SJCRH30 (cell line): ENCODE results near the gene SETD4. TPM values are rescaled to one million over a fixed set of nuclear protein-coding genes. Genes with fewer than 3 reads are reported as not detected.
"Not testable (repeated sequence)": the region's sequence is repeated elsewhere in the genome, so short reads cannot be mapped to it uniquely, and the experiment has no call there.

ENCODE experiments used
- DNase-seq, 2 experiments: peaks; one replicate each; pipeline ENCODE4 v3.0.0-alpha.2; 2015 to 2020
- H3K27ac ChIP-seq: fragments of 250-450 bp; sonication (Bioruptor Pico); 2 replicates; pipeline ENCODE4 v1.5.1; 2020; ENCODE audit warnings: mild to moderate bottlenecking, moderate library complexity
- H3K27me3 ChIP-seq: fragments of 250-450 bp; sonication (Bioruptor Pico); 2 replicates; pipeline ENCODE4 v1.5.1; 2020; ENCODE audit warnings: mild to moderate bottlenecking, moderate library complexity
- H3K36me3 ChIP-seq: fragments of 250-450 bp; sonication (Bioruptor Pico); 2 replicates; pipeline ENCODE4 v1.5.1; 2020; ENCODE audit warnings: mild to moderate bottlenecking, moderate library complexity
- H3K4me1 ChIP-seq: fragments of 250-450 bp; sonication (Bioruptor Pico); 2 replicates; pipeline ENCODE4 v1.5.1; 2020; ENCODE audit warnings: mild to moderate bottlenecking, moderate library complexity
- H3K4me3 ChIP-seq: fragments of 250-450 bp; sonication (Bioruptor Pico); 2 replicates; pipeline ENCODE4 v1.5.1; 2020; ENCODE audit warnings: mild to moderate bottlenecking, moderate library complexity
- H3K9me3 ChIP-seq: fragments of 250-450 bp; sonication (Bioruptor Pico); replicated peaks from 2 replicates; pipeline ENCODE4 v1.5.1; 2020; ENCODE audit warnings: mild to moderate bottlenecking, moderate library complexity
- total RNA-seq: library from RNA; depleted of rRNA; stranded (reverse); fragments of >200 nt; shearing (Covaris generic); gene quantifications from 2 replicates; pipeline ENCODE4 v1.2.3, GENCODE V29; 2014

The SETD4 gene
- total RNA-seq, 1 experiment from 2014 or later, result 15.9 TPM

DNA sequence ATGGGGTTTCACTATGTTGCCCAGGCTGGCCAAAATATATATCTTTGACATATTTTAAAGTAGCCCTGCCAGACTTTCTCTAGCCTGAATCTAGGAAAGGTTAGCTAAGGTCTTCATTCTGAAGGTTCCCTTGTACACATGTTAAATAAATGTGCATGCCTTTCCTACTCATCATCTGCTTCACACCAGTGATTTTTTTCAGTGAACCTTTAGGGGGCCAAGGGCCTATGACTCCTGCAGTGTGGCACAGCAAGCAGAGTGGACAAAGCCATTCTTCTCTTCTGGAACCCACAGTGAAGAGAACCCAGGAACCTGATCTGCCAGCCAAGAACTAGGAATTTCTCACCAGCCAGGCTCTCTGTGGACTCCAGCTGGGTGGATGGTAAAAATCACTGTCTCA, 32.4 kb upstream of the SETD4 start:
- Histone ChIP-seq H3K36me3 (no peaks in the 10 kb centered on the region), H3K9me3 (0 out of 2 replicates have a peak, but pooled peaks cover 4% of the 10 kb centered on the region), H3K27ac (no peak overlapping the region), H3K4me1 (no peaks in the 10 kb centered on the region), H3K27me3 (no peaks in the 10 kb centered on the region), H3K4me3 (no peak overlapping the region)
- no peak for DNase-seq

DNA sequence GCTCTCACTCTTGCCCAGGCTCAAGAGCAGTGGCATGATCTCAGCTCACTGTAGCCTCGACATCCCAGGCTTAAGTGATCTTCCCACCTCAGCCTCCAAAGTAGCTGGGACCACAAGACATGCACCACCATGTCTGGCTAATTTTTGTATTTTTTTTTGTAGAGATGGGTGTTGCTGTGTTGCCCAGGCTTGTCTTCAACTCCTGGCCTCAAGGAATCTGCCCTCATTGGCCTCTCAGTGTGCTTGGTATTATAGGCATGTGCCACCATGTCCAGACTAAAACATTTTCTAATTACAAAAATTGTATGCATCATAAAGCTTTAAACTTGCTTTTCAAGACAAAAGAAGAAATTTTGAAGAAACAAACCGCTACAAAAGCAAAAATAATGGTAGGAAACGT, 29.6 kb upstream of the SETD4 start:
- Histone ChIP-seq H3K36me3 (no peaks in the 10 kb centered on the region), H3K9me3 (0 out of 2 replicates have a peak, but pooled peaks cover under 1% of the 10 kb centered on the region), H3K4me3 (no peak overlapping the region), H3K27ac (no peak overlapping the region), H3K4me1 (peaks cover 7% of the 10 kb centered on the region; the same call in 1 of the 2 replicates), H3K27me3 (no peaks in the 10 kb centered on the region)
- DNase-seq, result no peak

DNA sequence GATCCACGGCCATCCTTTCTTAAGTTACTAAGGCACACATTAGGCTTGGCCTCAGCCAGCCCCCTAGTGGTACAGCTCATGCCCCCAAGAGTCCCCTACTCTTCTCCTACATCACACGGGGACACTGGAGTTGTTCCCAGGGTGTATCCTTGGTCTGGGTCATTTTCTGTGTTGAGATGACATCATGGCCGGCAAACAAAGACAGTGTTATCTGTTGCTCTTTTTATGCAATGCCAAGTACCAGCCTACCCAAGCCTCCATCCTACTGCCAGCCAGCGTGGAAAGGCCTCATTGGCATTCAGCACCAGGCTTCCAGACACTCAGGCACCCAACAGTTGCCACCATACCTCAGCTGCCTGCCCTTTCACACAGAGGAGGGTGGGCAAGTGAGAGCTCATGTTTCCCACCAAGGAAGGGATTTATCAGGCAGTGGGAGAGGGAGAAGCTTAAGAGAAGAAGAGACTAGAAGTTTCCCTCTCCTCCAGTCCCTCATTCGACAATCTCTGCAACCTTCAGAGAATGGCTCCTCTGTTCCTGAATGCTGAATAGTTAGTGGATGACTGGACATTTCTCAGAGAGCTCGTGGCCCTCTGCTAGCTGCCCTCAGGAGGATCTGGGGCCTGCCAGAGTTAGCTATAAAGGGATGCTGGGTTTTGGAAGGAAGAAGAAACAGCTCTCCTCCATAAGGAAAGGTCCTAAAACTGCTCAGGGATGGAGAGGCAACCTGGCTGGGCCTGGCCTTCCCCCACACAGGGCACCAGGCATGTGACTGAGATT, 27.2 kb upstream of the SETD4 start:
- no peaks in the 10 kb centered on the region for H3K27me3 ChIP-seq
- H3K36me3 ChIP-seq, result no peaks in the 10 kb centered on the region
- H3K4me1 ChIP-seq, result peaks cover 7% of the 10 kb centered on the region; the same call in 1 of the 2 replicates
- H3K4me3 ChIP-seq, result no peak overlapping the region
- DNase-seq, result peak; percentile 36 to 46
- H3K9me3 ChIP-seq, result no peaks in the 10 kb centered on the region
- no peak overlapping the region for H3K27ac ChIP-seq

DNA sequence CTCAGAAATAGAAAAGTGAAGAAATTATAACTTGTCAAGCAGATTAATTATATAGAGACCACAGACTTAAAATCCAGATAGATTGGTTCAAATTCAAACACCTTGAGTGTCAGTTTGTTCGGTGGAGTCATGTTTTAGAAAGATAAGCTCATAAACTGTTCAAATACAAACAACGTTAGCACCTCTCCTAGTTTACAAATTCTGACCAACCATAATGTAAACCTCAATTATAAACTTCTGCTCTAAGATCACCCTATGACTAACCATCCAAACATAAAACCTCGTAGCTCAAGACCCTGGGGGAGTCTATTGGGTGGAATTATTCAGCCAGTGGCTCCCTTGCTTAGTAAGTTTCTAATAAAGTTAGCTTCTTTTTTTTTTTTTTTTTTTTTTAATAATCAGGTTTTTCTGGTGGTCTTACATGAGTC, 21.9 kb upstream of the SETD4 start:
- H3K9me3 ChIP-seq, result no peaks in the 10 kb centered on the region
- no peak overlapping the region for H3K27ac ChIP-seq
- no peaks in the 10 kb centered on the region for H3K36me3 ChIP-seq
- no peaks in the 10 kb centered on the region for H3K27me3 ChIP-seq
- H3K4me3 ChIP-seq, result no peak overlapping the region
- H3K4me1 ChIP-seq, result peaks cover 5% of the 10 kb centered on the region; the same call in 1 of the 2 replicates
- DNase-seq, result no peak

DNA sequence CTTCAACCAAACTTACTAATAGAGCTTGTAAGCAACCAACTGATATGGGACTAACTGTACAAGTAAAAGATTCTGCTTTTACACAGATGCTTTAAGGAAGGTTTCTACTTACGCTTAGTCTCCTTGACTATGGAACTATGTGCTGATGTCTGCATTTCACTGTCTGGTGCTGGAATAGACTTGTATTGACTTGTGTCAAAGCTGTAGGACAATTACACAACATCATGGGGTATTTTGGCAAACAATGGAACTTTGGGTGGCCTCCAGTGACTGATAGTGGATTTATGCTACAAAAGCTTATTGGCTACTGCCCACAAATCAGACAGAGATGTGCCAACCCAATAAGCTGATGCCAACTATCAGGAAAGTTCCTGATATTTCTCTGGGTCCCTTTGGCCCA, 20.1 kb upstream of the SETD4 start:
- no peak overlapping the region for H3K27ac ChIP-seq
- no peaks in the 10 kb centered on the region for H3K9me3 ChIP-seq
- no peaks in the 10 kb centered on the region for H3K4me1 ChIP-seq
- H3K4me3 ChIP-seq, result no peak overlapping the region
- no peaks in the 10 kb centered on the region for H3K36me3 ChIP-seq
- no peak for DNase-seq
- no peaks in the 10 kb centered on the region; the same call in 1 of the 2 replicates for H3K27me3 ChIP-seq

DNA sequence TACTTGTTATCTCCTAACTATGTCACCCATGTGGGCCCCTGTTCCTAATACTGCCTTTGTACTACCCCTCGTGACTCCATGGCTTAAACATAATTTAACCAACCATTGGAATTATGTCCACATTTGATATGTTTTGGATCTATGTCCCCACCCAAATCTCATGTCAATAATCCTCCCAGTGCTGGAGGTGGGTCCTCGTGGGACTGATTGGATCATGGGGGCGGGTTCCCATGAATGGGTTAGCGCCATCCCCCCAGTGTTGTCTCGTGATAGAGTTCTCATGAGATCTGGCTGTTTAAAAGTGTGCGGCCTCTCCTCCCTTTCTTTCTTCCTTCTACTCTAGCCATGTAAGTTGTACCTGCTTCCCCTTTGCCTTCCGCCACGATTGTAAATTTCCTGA, 19.3 kb upstream of the SETD4 start:
- Histone ChIP-seq H3K27me3 (no peaks in the 10 kb centered on the region; the same call in 1 of the 2 replicates), H3K9me3 (no peaks in the 10 kb centered on the region), H3K27ac (no peak overlapping the region), H3K36me3 (no peaks in the 10 kb centered on the region), H3K4me3 (no peak overlapping the region), H3K4me1 (no peaks in the 10 kb centered on the region)
- no peak for DNase-seq

DNA sequence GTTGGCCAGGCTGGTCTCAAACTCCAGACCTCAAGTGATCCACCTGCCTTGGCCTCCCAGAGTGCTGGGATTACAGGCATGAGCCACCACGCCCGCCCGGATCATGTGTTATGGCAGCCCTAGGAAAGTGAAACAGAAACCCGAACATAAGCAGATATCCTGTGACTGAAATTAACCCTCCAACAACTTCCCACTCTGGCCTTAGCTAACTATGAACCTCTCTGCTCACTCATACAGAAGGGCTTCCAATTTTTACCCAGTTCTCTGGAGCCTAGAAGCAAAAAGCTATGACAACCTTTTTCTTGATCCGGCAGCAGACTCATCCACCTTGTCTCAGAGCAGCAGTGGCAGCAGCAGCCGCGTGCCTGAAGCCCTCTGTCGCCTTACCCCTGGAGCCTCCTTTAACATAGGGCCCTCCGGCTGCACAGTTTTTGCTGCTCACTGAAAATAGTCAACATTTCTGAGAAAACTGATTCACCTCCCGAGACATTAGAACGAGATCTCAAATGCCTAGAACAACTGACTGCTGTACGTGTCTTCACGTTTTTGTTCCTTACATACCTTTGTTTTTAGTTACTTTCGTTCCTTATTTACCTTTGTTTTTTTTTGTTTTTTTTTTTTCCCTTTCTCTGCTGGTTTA, 18.8 kb upstream of the SETD4 start:
- H3K9me3 ChIP-seq, result no peaks in the 10 kb centered on the region
- no peaks in the 10 kb centered on the region for H3K4me1 ChIP-seq
- no peaks in the 10 kb centered on the region; the same call in 1 of the 2 replicates for H3K27me3 ChIP-seq
- peak; percentile 11 to 33 for DNase-seq
- H3K36me3 ChIP-seq, result no peaks in the 10 kb centered on the region
- no peak overlapping the region for H3K27ac ChIP-seq
- H3K4me3 ChIP-seq, result peak overlapping the region; percentile 26

DNA sequence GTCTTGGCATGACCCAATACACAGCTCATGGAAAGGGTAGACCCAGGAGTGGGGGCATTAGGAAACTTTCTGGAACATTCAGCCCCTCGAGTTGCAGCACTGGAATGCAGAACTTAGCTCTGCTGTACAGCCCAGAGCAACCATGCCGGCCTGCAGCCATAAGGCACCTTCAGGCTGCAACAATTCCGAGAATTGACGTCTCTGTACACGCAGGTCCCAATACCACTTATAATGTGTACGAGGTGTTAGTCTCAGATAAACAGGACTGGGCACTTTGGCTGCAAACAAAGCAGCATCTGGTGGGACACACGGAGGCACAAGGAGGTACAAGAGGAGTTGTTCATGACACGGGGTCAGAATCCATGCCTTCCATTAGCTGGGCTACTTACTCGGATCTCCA, 17.4 kb upstream of the SETD4 start:
- Histone ChIP-seq H3K27ac (no peak overlapping the region), H3K27me3 (no peaks in the 10 kb centered on the region; the same call in 1 of the 2 replicates), H3K4me1 (no peaks in the 10 kb centered on the region), H3K9me3 (no peaks in the 10 kb centered on the region), H3K4me3 (no peak overlapping the region), H3K36me3 (no peaks in the 10 kb centered on the region)
- no peak for DNase-seq

DNA sequence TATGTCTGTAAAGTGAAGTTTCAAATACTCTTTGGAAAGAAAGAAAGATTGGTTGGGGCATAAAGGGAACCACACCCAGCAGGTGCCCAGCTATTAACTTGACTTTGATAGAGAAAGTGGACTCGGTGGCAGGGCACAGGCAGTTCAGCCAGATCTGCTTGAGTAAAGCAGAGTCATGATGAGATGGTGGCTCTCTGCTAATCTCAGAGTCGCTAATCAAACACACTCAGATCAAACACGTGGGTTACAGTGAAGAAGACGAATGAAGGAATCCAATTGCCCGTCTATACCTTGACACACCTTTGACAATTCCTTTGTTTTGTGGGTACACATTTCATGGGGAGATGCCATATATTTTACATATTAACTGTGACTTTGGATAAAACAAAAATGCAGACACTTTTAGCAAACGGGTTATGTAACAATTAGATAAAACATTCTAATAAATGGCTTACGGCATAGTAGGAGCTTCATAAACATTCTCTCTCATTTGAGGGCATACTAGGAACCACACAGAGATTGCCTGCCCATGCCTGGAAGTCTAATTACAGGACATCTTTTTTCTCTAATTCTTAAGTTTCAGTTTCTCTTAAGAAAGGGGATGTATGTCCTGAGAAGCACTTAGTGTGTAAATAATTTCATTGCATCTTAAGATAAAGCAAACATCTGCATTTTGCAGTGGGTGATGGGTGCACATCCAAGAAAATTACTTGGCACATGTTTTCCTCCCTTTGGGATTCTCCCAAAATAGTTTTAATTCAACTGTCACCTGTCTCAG, 16.7 kb upstream of the SETD4 start:
- no peak overlapping the region for H3K27ac ChIP-seq
- H3K4me3 ChIP-seq, result no peak overlapping the region
- H3K36me3 ChIP-seq, result no peaks in the 10 kb centered on the region
- no peaks in the 10 kb centered on the region; the same call in 1 of the 2 replicates for H3K27me3 ChIP-seq
- H3K4me1 ChIP-seq, result no peaks in the 10 kb centered on the region
- H3K9me3 ChIP-seq, result no peaks in the 10 kb centered on the region
- DNase-seq, result no peak

DNA sequence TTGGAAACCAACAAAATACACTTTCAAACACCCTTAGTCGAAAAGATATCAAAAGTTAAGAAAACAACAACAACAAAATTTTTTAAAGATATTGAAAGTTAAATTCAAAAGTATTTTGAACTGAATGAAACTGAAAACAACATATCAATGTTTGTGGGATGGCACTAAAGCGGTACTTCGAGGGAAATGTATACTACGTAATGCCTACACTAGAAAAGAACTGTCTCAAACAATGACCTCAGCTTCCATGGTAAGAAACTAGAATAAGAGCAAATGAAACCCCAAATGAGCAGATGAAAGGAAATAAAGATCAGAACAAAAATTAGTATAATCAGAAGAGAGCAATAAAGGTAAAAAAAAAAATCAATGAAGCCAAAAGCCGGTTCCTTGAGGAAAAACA, 15.6 kb upstream of the SETD4 start:
- Histone ChIP-seq H3K4me3 (no peak overlapping the region), H3K27ac (no peak overlapping the region), H3K4me1 (no peaks in the 10 kb centered on the region), H3K36me3 (no peaks in the 10 kb centered on the region), H3K27me3 (no peaks in the 10 kb centered on the region; the same call in 1 of the 2 replicates), H3K9me3 (no peaks in the 10 kb centered on the region)
- DNase-seq, result no peak

DNA sequence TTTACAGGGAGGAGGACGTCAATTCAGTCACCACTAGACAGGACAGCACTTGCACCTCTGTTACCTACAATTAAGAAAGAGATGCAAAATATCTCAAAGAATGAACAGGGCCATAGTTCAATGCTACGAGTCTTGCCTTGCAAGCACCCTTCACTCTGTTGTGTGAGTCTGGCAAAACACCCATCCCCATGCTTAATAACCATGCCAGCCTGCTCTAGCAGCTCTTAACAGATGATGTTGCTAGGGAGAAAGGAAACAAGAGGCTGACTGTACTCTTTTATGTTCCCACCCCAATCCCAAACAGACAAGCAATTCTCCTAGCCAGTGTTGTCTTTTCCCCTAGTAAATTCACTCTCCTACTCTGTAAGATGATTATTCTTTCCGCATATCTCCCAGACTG, 14.8 kb upstream of the SETD4 start:
- no peak for DNase-seq
- Histone ChIP-seq H3K27me3 (no peaks in the 10 kb centered on the region; the same call in 1 of the 2 replicates), H3K4me1 (no peaks in the 10 kb centered on the region), H3K36me3 (no peaks in the 10 kb centered on the region), H3K9me3 (no peaks in the 10 kb centered on the region), H3K4me3 (no peak overlapping the region), H3K27ac (no peak overlapping the region)

DNA sequence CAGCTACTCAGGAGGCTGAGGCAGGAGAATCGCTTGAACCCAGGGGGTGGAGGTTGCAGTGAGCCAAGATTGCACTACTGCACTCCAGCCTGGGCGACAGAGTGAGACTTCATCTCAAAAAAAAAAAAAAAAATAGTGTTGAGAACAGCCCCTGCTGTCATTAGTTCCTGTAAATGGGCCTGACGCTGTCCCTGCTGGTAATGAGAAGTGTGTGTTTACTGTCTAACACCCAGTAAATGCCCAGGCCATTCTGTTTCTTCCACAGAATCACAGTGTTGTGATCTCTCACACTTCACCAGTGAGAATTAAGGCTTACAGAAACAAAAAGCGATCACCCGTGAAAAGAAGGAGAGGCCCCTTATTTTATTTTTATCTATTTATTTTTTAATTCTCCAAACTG, 13.6 kb upstream of the SETD4 start:
- not testable (repeated sequence) for H3K27me3 ChIP-seq

DNA sequence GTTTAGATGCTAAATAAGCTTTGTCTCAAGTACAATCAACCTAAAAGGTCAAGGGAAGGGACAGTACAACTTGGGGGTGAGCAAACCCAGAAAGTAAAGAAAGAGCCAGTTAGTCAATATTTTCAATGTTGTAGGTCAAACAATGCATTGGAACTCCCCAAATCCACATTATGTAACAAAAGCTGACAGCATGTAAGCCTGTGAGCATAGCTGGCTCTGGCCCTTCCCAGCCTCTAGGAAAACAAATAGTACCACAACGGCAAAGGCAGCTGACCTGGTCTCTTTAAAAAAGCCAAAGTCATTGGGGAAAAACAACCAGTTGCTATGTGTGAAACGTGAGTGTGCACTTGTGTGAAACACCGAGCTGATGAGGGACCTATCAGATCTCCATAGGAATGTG, 12.9 kb upstream of the SETD4 start:
- H3K27ac ChIP-seq, result no peak overlapping the region
- H3K4me3 ChIP-seq, result no peak overlapping the region
- no peaks in the 10 kb centered on the region for H3K36me3 ChIP-seq
- no peaks in the 10 kb centered on the region; the same call in 1 of the 2 replicates for H3K27me3 ChIP-seq
- no peaks in the 10 kb centered on the region for H3K4me1 ChIP-seq
- no peak for DNase-seq
- H3K9me3 ChIP-seq, result peaks cover 4% of the 10 kb centered on the region

More for the DNA sequence above, 13.6 kb upstream of the SETD4 start:
- not testable (repeated sequence) for H3K4me3 ChIP-seq, H3K36me3 ChIP-seq, H3K9me3 ChIP-seq, H3K4me1 ChIP-seq, H3K27ac ChIP-seq, DNase-seq

DNA sequence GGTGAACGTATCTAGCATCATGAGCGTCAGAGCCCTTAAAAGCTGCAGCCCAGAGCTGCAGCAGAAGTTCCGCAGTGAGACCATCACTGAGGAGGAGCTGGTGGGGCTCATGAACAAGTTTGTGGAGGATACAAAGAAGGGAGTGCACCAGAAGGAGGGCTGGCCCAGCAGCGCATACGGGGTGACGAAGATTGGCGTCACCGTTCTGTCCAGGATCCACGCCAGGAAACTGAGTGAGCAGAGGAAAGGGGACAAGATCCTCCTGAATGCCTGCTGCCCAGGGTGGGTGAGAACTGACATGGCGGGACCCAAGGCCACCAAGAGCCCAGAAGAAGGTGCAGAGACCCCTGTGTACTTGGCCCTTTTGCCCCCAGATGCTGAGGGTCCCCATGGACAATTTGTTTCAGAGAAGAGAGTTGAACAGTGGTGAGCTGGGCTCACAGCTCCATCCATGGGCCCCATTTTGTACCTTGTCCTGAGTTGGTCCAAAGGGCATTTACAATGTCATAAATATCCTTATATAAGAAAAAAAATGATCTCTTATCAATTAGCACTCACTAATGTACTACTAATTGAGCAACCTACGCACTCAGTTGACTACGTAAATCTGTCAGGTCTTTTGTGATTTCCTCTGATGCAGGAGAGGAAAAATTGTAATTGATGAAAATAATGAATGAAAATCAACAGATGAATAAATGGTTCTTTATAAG, 12.3 kb upstream of the SETD4 start:
- no peak for DNase-seq
- H3K36me3 ChIP-seq, result no peaks in the 10 kb centered on the region
- H3K27ac ChIP-seq, result no peak overlapping the region
- no peaks in the 10 kb centered on the region; the same call in 1 of the 2 replicates for H3K27me3 ChIP-seq
- no peaks in the 10 kb centered on the region for H3K4me1 ChIP-seq
- no peak overlapping the region for H3K4me3 ChIP-seq
- peaks cover 4% of the 10 kb centered on the region for H3K9me3 ChIP-seq
